Panc1 (cell line): ENCODE measurements around the gene CC2D1A. TPM values are rescaled to one million over a fixed set of nuclear protein-coding genes. Genes with fewer than 3 reads are reported as not detected.

Experiments used
- ATAC-seq: fragments of 200-7000 bp; cut with Tn5 transposase; 2 replicates; pipeline ENCODE4 v1.9.1; 2020; ENCODE audit warnings: mild to moderate bottlenecking, moderate library complexity
- BruUV-seq: library from RNA; stranded (reverse); fragments of 400-500 nt; replicated peaks from 2 replicates; lab custom pipeline; 2021; lab: Mats Ljungman, UMichigan
- CTCF ChIA-PET: fragments of 300-600 bp; sonication (Branson Sonifier 250); formaldehyde crosslinking; loops from one replicate; lab custom pipeline; 2022; ENCODE audit warnings: antibody characterized with exemption; lab: Charles Lee
- POLR2A ChIA-PET: fragments of 300-600 bp; sonication (Branson Sonifier 250); formaldehyde crosslinking; loops from one replicate; lab custom pipeline; 2022; ENCODE audit warnings: antibody characterized with exemption; lab: Charles Lee
- DNase-seq: peaks from one replicate; pipeline ENCODE4 v3.0.0-alpha.2; 2010; ENCODE audit warnings: low read depth, low spot score
- H3K27ac ChIP-seq: 2 replicates; pipeline ENCODE4 v1.5.1; 2011; ENCODE audit warnings: mild to moderate bottlenecking, low read length, inconsistent platforms
- H3K27me3 ChIP-seq: fragments of 200-500 bp; sonication (Bioruptor generic); 2 replicates; pipeline ENCODE4 v1.6.0; 2014; ENCODE audit warnings: low read length, inconsistent platforms; ENCODE audit not compliant: control insufficient read depth, insufficient read depth
- H3K36me3 ChIP-seq: fragments of 200-500 bp; sonication (Bioruptor generic); 2 replicates; pipeline ENCODE4 v1.5.1; 2014; ENCODE audit warnings: inconsistent platforms, mild to moderate bottlenecking, low read length, moderate library complexity; ENCODE audit not compliant: control insufficient read depth, insufficient read depth
- H3K4me1 ChIP-seq: 2 replicates; pipeline ENCODE4 v1.5.1; 2011; ENCODE audit warnings: inconsistent platforms, mild to moderate bottlenecking, low read length, moderate library complexity; ENCODE audit not compliant: control insufficient read depth, insufficient read depth
- H3K4me3 ChIP-seq, 2 experiments: 2 replicates each; pipeline ENCODE4 v1.5.1; 2011 to 2012; ENCODE audit warnings: low read depth in 2 of 2, low read length in 2 of 2, mild to moderate bottlenecking in 2 of 2, inconsistent platforms in 1 of 2, moderate library complexity in 1 of 2
- H3K9me3 ChIP-seq: fragments of 200-500 bp; sonication (Bioruptor generic); 2 replicates; pipeline ENCODE4 v1.5.1; 2014; ENCODE audit warnings: low read depth, mild to moderate bottlenecking, inconsistent platforms, low read length, moderate library complexity; ENCODE audit not compliant: control insufficient read depth, insufficient read depth
- POLR2AphosphoS5 ChIP-seq: IDR thresholded peaks from 2 replicates; pipeline ENCODE4 v1.6.1; 2012; ENCODE audit warnings: mild to moderate bottlenecking, low read depth, low read length, moderate library complexity
- REST ChIP-seq, 2 experiments: IDR thresholded peaks; 2 replicates each; pipeline ENCODE4 v1.6.1; 2011 to 2012; ENCODE audit warnings: low read depth in 2 of 2, control low read depth in 1 of 2, low read length in 1 of 2, mild to moderate bottlenecking in 1 of 2, moderate library complexity in 1 of 2; ENCODE audit not compliant: insufficient read depth in 1 of 2
- SIN3A ChIP-seq: IDR thresholded peaks from 2 replicates; pipeline ENCODE4 v1.6.1; 2012; ENCODE audit warnings: low read depth, mild to moderate bottlenecking, low read length, moderate library complexity, borderline replicate concordance; ENCODE audit not compliant: insufficient read depth
- TCF7L2 ChIP-seq: IDR thresholded peaks from 2 replicates; pipeline ENCODE4 v1.6.1; 2011; ENCODE audit warnings: mild to moderate bottlenecking, low read depth, low read length, inconsistent platforms
- in situ Hi-C: cut with HindIII; loops from 2 replicates; pipeline ENCODE4 v1.10.0; 2016; ENCODE audit warnings: low sequenced_read_pairs, low pct_unique_long_range_greater_than_20kb
- intact Hi-C: fragments of 100-400 bp; cut with micrococcal nuclease; formaldehyde crosslinking; loops from one replicate; pipeline ENCODE4 v1.10.0; 2022; ENCODE audit not compliant: unreplicated experiment
- total RNA-seq: library from RNA; stranded (reverse); gene quantifications from one replicate; pipeline ENCODE4 v1.2.1, GENCODE V29; 2021; ENCODE audit not compliant: unreplicated experiment
- TF ChIP-seq, protein P1 (sequence below): fragments of 450-650 bp; IDR thresholded peaks from 2 replicates; pipeline ENCODE4 v1.5.1; 2017; ENCODE audit warnings: mild to moderate bottlenecking

The CC2D1A gene
- total RNA-seq, 1 experiment from 2014 or later = 28.0 TPM

- no peak for TF ChIP-seq SIN3A
- no peak for TF ChIP-seq TCF7L2
- TF ChIP-seq POLR2AphosphoS5 = no peak
- TF ChIP-seq, protein P1, sequence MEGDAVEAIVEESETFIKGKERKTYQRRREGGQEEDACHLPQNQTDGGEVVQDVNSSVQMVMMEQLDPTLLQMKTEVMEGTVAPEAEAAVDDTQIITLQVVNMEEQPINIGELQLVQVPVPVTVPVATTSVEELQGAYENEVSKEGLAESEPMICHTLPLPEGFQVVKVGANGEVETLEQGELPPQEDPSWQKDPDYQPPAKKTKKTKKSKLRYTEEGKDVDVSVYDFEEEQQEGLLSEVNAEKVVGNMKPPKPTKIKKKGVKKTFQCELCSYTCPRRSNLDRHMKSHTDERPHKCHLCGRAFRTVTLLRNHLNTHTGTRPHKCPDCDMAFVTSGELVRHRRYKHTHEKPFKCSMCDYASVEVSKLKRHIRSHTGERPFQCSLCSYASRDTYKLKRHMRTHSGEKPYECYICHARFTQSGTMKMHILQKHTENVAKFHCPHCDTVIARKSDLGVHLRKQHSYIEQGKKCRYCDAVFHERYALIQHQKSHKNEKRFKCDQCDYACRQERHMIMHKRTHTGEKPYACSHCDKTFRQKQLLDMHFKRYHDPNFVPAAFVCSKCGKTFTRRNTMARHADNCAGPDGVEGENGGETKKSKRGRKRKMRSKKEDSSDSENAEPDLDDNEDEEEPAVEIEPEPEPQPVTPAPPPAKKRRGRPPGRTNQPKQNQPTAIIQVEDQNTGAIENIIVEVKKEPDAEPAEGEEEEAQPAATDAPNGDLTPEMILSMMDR = no peak
- TF ChIP-seq REST (IDR thresholded peaks at IDR 0.05; ENCODE audit: insufficient read depth in 1 of 2, low read depth in 2 of 2, low read length in 1 of 2) = no peak
- Histone ChIP-seq H3K4me3 (peak overlapping the region; percentile 40 to 41), H3K36me3 (no peaks in the 10 kb centered on the region), H3K9me3 (no peaks in the 10 kb centered on the region), H3K4me1 (peaks cover 12% of the 10 kb centered on the region), H3K27ac (no peak overlapping the region), H3K27me3 (no peaks in the 10 kb centered on the region)
- BruUV-seq = no TSS peak
- no peak for ATAC-seq
- intact Hi-C loops = no loop called here
- no peak for DNase-seq
- in situ Hi-C loops = no loop called here
- CTCF ChIA-PET = interaction anchor here (0.6 kb wide), 1 partner anchor 1045 kb away, joined by 3 read pairs; no protein-coding TSS in a partner anchor
- POLR2A ChIA-PET = interaction anchor here (0.7 kb wide), 1 partner anchor 172 kb away, joined by 5 read pairs; no protein-coding TSS in a partner anchor
Observed at GRCh38 chr19:13865571-13866462, 40.2 kb upstream of the CC2D1A start.

GRCh38 chr19:13866463-13867046, 39.4 kb upstream of the CC2D1A start:
- H3K36me3 ChIP-seq = no peaks in the 10 kb centered on the region
- ChIA-PET CTCF (no interaction called here), POLR2A (interaction anchor here (0.6 kb wide), 1 partner anchor 236 kb away, joined by 3 read pairs; no protein-coding TSS in a partner anchor)
- H3K4me1 ChIP-seq = peaks cover 10% of the 10 kb centered on the region
- peak overlapping the region in 1 of 2 experiments; percentile 41; a peak in 1 of 4 replicates for H3K4me3 ChIP-seq
- H3K27ac ChIP-seq = no peak overlapping the region
- in situ Hi-C loops = no loop called here
- TF ChIP-seq, protein P1 = no peak
- TF ChIP-seq REST (IDR thresholded peaks at IDR 0.05; ENCODE audit: insufficient read depth in 1 of 2, low read depth in 2 of 2, low read length in 1 of 2) (no peak), POLR2AphosphoS5 (no peak), SIN3A (no peak), TCF7L2 (no peak)
- BruUV-seq = no TSS peak
- no peaks in the 10 kb centered on the region for H3K27me3 ChIP-seq
- ATAC-seq (no peak), DNase-seq (no peak)
- no peaks in the 10 kb centered on the region for H3K9me3 ChIP-seq
- intact Hi-C loops = no loop called here
